A549 (cell line): Measurements from ENCODE around the gene LRRC7.

Experiments used
- CTCF ChIP-seq: fragments of >200 bp; sonication (Bioruptor Twin); formaldehyde crosslinking; IDR thresholded peaks from 3 replicates; pipeline ENCODE4 v1.5.1; 2016
- POLR2A ChIP-seq: IDR thresholded peaks from 2 replicates; pipeline ENCODE4 v1.6.1; 2012; ENCODE audit warnings: mild to moderate bottlenecking, low read length
- REST ChIP-seq: fragments of 200-600 bp; sonication (generic); IDR thresholded peaks from 2 replicates; pipeline ENCODE4 v1.6.1; 2016; ENCODE audit warnings: antibody characterized with exemption, mild to moderate bottlenecking, moderate library complexity

GRCh38 chr1:69862906-69863305 is 295.2 kb downstream of the LRRC7 start:
- TF ChIP-seq REST: no peak
- no peak for TF ChIP-seq CTCF
- no peak for TF ChIP-seq POLR2A
